Stimulated activated CD4-positive, alpha-beta T cell treated with anti-CD3 and anti-CD28 coated beads, Interleukin-15, amount 100 ng/mL, for 48 hours (primary cell): ENCODE results near the gene AHR.
"Not testable (repeated sequence)": the region's sequence is repeated elsewhere in the genome, so short reads cannot be mapped to it uniquely, and the experiment has no call there.

Experiments
- DNase-seq, 2 donors: peaks; one replicate each; pipeline ENCODE4 v3.0.0-alpha.2; 2020; ENCODE audit warnings: low read depth in 2 of 2

Gene AHR

GRCh38 chr7:17339952-17340351, 41.5 kb downstream of the AHR start:
- no peak for DNase-seq

GRCh38 chr7:17340655-17341054, 42.2 kb downstream of the AHR start:
- DNase-seq, result no peak

GRCh38 chr7:17342756-17343155, 44.3 kb downstream of the AHR start:
- DNase-seq, result no peak

GRCh38 chr7:17347401-17347800, 48.9 kb downstream of the AHR start:
- DNase-seq, result no peak

- DNase-seq, result not testable (repeated sequence)
Measured at GRCh38 chr7:17348932-17349331, 50.5 kb downstream of the AHR start.

GRCh38 chr7:17350321-17350720, 51.9 kb downstream of the AHR start:
- not testable (repeated sequence) for DNase-seq

GRCh38 chr7:17353650-17354419, 55.4 kb downstream of the AHR start:
- not testable (repeated sequence) for DNase-seq

- no peak for DNase-seq
Measured at GRCh38 chr7:17354473-17354872, 56.0 kb downstream of the AHR start.

GRCh38 chr7:17355050-17355449, 56.6 kb downstream of the AHR start:
- DNase-seq, result no peak

- no peak for DNase-seq
Measured at GRCh38 chr7:17357952-17358351, 59.5 kb downstream of the AHR start.

- no peak for DNase-seq
Measured at GRCh38 chr7:17359610-17360009, 61.2 kb downstream of the AHR start.

- no peak for DNase-seq
Measured at GRCh38 chr7:17362439-17363105, 64.1 kb downstream of the AHR start.

GRCh38 chr7:17364671-17365070, 66.2 kb downstream of the AHR start:
- DNase-seq, result no peak

GRCh38 chr7:17365775-17366174, 67.3 kb downstream of the AHR start:
- DNase-seq, result no peak

- no peak for DNase-seq
Measured at GRCh38 chr7:17367502-17367901, 69.0 kb downstream of the AHR start.

GRCh38 chr7:17368856-17369524, 70.5 kb downstream of the AHR start:
- DNase-seq, result no peak

- DNase-seq, result no peak
Measured at GRCh38 chr7:17369691-17370426, 71.4 kb downstream of the AHR start.

GRCh38 chr7:17370901-17371585, 72.6 kb downstream of the AHR start:
- DNase-seq, result no peak

GRCh38 chr7:17371671-17372524, 73.4 kb downstream of the AHR start:
- DNase-seq, result no peak

GRCh38 chr7:17374157-17374556, 75.7 kb downstream of the AHR start:
- no peak for DNase-seq

GRCh38 chr7:17374654-17375053, 76.2 kb downstream of the AHR start:
- no peak for DNase-seq
